ENCODE data around the gene ERBB2.
"Not testable (repeated sequence)": the region's sequence is repeated elsewhere in the genome, so short reads cannot be mapped to it uniquely, and the experiment has no call there.

ERBB2 gene

GRCh38 chr17:39745335-39746144, 45.7 kb downstream of the ERBB2 start:
- no peak for DNase-seq (ENCODE audit: low read depth in 2 of 2)

DNA sequence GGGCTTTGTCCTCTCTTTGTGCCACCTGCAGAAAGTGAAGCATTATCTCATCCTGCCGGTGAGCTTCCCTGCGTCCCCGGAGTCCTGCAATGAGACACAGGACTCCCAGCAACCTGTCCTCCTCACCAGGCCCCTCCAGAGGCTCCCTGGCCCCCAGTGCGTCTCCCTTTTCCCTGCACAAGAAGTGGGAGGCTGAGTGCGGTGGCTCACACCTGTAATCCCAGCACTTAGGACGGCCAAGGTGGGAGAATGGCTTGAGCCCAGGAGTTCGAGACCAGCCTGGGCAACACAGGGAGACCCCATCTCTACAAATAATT, 46.2 kb downstream of the ERBB2 start:
- DNase-seq (ENCODE audit: low read depth in 2 of 2) = no peak

- no peak for DNase-seq (ENCODE audit: low read depth in 2 of 2)
Measured at GRCh38 chr17:39747745-39748144, 47.9 kb downstream of the ERBB2 start.

- DNase-seq (ENCODE audit: low read depth in 2 of 2) = not testable (repeated sequence)
Measured at GRCh38 chr17:39748444-39749034, 48.7 kb downstream of the ERBB2 start.

GRCh38 chr17:39750131-39751015, 50.5 kb downstream of the ERBB2 start:
- no peak for DNase-seq (ENCODE audit: low read depth in 2 of 2)

GRCh38 chr17:39751016-39751543, 51.2 kb downstream of the ERBB2 start:
- DNase-seq (ENCODE audit: low read depth in 2 of 2) = no peak

DNA sequence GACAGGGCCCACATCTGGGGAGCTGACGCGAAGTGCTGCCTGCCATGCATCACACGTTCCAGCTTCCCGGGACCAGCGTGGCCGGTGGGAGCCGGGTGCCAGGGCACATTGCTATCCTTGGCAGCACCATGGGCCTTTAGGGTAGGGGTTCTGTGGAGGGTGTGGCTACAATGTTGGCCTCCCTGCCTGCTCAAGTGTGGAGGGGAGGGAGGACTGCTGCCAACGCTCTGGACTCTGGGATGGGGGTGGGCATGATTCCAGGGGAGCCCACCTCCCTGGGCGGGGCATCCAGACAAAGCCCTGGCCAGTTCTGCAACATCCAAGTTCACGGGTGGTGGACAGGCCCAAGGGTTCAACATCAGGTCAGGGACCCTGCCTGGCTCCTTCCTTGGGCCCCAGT, 51.8 kb downstream of the ERBB2 start:
- no peak for DNase-seq (ENCODE audit: low read depth in 2 of 2)

DNA sequence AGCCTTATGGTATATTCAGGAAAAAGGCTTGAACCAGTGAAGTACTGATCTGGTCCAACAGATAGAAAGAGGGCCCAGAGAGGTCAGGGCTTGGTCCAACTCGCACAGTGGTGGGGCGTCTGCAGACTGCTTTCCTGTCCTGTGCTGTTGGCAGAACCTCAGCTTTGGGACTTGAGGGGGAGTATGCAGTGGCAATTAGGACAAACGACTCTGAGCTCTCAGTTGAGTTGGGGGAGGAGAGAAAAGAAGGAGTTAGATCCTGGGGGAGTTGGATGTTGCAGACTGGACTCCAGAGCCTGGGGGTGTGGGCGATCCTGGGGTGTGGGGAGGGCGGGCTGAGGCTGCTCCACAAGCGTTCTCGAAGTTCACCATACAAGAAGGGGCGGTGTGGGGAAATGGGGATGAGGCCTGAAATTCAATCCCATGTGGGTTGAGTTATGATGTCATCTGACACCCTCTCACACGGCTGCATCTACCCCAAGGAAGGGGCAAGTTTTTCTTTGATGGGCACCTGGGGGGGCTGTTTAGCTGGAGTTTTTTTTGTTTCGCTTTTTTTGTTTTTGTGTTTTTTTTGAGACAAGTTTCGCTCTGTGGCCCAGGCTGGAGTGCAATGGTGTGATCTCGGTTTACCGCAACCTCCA, 52.5 kb downstream of the ERBB2 start:
- no peak for DNase-seq (ENCODE audit: low read depth in 2 of 2)

- peak; percentile 56 to 60 for DNase-seq (ENCODE audit: low read depth in 2 of 2)
Measured at GRCh38 chr17:39753514-39754160, 53.8 kb downstream of the ERBB2 start.

DNA sequence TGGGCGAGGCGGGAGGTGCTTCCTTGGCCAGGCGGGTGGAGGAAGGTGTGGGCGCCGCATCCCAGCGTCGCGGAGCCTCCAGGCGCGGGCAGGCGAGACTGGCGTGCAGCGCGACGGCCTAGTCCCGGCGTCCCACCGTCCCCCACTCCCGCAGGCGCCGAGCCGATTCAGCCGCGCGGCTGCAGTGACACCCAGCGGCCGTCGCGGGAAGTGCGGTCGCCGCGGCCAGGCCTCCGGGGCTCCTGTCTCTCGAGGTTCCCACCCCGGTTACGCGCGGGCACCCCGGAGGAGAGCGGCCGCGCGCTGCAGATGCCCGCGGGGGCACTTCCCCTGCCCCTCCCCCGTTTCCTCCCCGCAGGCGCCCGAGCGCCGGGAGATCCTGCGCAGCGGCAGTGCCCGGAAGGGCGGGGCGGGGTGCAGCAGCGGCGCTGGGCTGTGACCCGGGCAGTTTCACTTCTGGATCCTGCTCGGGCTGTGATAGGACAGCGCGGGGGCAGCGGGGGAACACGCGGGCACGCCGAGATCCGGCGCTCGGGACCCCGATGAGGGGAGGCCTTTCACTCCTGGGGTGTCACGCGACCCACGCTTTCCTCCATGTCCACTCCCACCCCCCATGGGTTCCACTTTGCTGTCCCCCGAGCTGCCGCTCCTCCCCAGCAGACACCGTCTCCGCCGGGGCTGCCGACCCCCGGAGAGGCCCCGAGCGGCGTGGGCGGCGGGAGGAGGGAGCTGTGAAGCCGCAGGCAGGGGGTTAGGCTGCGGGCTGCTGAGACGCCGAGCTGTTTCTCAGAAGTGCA, 54.5 kb downstream of the ERBB2 start:
- DNase-seq (ENCODE audit: low read depth in 2 of 2) = peak; percentile 94

- no peak for DNase-seq (ENCODE audit: low read depth in 2 of 2)
Measured at GRCh38 chr17:39754958-39755553, 55.2 kb downstream of the ERBB2 start.

DNA sequence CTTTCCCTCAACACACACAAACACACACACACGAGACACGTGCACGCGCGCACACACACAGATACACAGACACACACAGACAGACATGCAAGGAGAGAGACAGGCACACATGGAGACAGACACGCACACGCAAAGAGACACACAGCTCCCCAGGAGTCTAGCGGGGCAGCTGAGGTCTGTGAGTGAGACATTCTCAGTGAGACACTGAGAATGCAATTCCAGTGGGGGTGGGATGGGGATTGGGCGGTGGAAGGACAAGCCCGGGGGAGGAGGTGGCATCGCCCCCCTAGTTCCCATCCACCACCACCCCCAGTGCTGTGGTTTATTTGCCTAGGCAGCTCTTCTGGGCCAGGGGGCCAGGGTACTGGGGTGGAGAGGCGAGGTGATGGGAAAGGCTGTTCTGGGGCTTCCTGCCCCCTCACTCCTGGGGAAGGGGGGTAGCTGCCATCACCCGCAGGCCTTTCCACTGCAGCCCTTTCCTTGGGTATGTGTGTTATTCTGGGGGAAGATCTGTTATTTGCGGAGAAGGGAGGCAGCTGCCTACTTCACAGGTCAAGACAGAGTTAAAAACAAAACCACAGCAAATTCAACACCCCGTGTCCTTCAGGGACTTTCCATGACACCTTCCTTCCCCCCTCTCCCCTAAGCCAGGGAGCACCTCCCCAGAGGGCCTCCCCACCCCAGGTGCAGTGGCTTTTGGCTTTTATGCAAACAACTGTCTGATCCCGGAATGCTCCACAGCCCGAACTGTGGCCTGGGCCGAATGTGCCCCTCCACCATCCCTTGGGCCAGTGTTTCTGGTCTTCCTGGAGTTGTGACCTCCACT, 55.9 kb downstream of the ERBB2 start:
- DNase-seq (ENCODE audit: low read depth in 2 of 2) = peak in 1 of 2 donors; percentile 29

DNA sequence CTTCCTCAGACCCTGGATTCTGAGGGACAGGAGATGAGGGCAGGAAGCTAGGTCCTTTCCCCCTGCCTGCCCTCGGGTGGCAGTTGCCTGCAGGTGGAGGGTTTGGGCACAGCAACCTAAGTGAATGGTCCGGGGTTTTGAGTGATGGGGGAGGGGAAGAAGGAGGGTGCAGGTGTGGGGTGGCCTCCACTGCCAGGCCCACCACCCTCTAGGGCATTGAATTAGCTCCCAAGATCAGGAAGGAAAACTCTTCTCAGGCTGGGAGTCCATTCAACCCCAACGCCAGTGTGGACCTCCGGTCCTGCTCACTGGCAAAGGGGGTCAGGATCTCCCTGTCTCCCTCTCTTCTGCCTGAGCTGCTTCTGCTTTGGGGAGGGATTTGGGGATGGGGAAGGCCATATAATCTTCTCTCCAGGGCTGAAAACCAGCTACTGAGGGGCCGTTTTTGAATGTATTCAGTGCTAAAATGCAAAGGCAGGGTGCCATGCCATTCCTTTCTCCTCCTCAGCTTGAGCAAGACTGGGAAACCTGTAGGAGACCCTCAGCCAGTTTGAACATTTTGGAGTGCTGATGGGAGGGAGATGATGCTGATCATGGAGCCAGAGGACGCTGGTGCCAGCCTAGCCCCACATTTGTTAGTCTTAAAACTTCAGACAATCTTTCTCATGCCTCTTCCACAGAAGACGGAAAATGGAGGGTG, 56.7 kb downstream of the ERBB2 start:
- no peak for DNase-seq (ENCODE audit: low read depth in 2 of 2)

- no peak for DNase-seq (ENCODE audit: low read depth in 2 of 2)
Measured at GRCh38 chr17:39757176-39757662, 57.4 kb downstream of the ERBB2 start.

- peak in 1 of 2 donors; percentile 46 for DNase-seq (ENCODE audit: low read depth in 2 of 2)
Measured at GRCh38 chr17:39757931-39758873, 58.3 kb downstream of the ERBB2 start.

GRCh38 chr17:39759204-39759603, 59.3 kb downstream of the ERBB2 start:
- DNase-seq (ENCODE audit: low read depth in 2 of 2) = no peak

GRCh38 chr17:39761861-39762496, 62.1 kb downstream of the ERBB2 start:
- DNase-seq (ENCODE audit: low read depth in 2 of 2) = no peak
